Measurements from ENCODE around the gene C10orf53. TPM values are rescaled to one million over a fixed set of nuclear protein-coding genes. Genes with fewer than 3 reads are reported as not detected.

Gene C10orf53
- total and polyA plus RNA-seq, 2 of the 4 experiments (the other 2 are of a cell fraction): not detected

- no peak overlapping the region for H2BK120ac ChIP-seq (ENCODE audit: low read depth, low read length)
- no peak overlapping the region for H2AK9ac ChIP-seq (replicated peaks; ENCODE audit: low read depth, low read length, poor library complexity)
- peaks cover 3% of the 10 kb centered on the region; the same call in 1 of the 2 replicates for H3K9me3 ChIP-seq (ENCODE audit: control insufficient read depth, insufficient read depth, low read length)
- no peak overlapping the region for H2BK20ac ChIP-seq (ENCODE audit: low read depth, low read length)
- POLR2A ChIA-PET (ENCODE audit: unreplicated experiment): no interaction called here
- peaks cover 38% of the 10 kb centered on the region for H3K27me3 ChIP-seq (ENCODE audit: control insufficient read depth, insufficient read depth, low read length)
- dilution Hi-C loops (cut with HindIII; ENCODE audit: low sequenced_read_pairs, unreplicated experiment): no loop called here
- H3K18ac ChIP-seq (ENCODE audit: low read depth, low read length): no peak overlapping the region
- no peak overlapping the region for H4K5ac ChIP-seq (ENCODE audit: low read depth, low read length)
- no peak overlapping the region for H2BK5ac ChIP-seq (ENCODE audit: low read depth, low read length, poor library complexity, severe bottlenecking)
- H3K9ac ChIP-seq (ENCODE audit: low read depth, low read length): no peak overlapping the region
- no peak overlapping the region for H3K27ac ChIP-seq (ENCODE audit: insufficient read depth, low read length)
- H3K14ac ChIP-seq (replicated peaks; ENCODE audit: low read depth, low read length): no peak overlapping the region
- H3K4ac ChIP-seq (ENCODE audit: low read depth, low read length): no peak overlapping the region
- no TSS peak for BruUV-seq (replicated peaks)
- no peak overlapping the region for H4K8ac ChIP-seq (ENCODE audit: low read depth in 2 of 2, low read length in 2 of 2)
- in situ Hi-C loops (cut with MboI; ENCODE audit: low sequenced_read_pairs): no loop called here
- no peak overlapping the region for H3K56ac ChIP-seq (ENCODE audit: extremely low read depth, insufficient read depth, low read length)
- H4K91ac ChIP-seq (ENCODE audit: insufficient read depth, low read depth, low read length): no peak overlapping the region
- H2BK15ac ChIP-seq (ENCODE audit: low read depth, low read length): no peak overlapping the region
- no peak overlapping the region for H3K4me2 ChIP-seq (ENCODE audit: low read depth, low read length)
- H2AK5ac ChIP-seq (ENCODE audit: low read depth, low read length): no peak overlapping the region
- H3K4me1 ChIP-seq (ENCODE audit: control insufficient read depth, insufficient read depth, low read length): no peaks in the 10 kb centered on the region
- no peak for TF ChIP-seq RFX5 (IDR thresholded peaks at IDR 0.05; ENCODE audit: low read depth, low read length)
- no peak for TF ChIP-seq SMC3 (IDR thresholded peaks at IDR 0.05; ENCODE audit: low read depth, low read length)
- no peak for TF ChIP-seq CHD1 (IDR thresholded peaks at IDR 0.05; ENCODE audit: low read depth, low read length)
- TF ChIP-seq RAD21 (IDR thresholded peaks at IDR 0.05; ENCODE audit: low read length): no peak
- no peak for TF ChIP-seq USF2 (IDR thresholded peaks at IDR 0.05; ENCODE audit: low read depth, low read length)
- TF ChIP-seq NFE2L2 (IDR thresholded peaks at IDR 0.05; ENCODE audit: low read depth, low read length): no peak
- no peak for TF ChIP-seq RCOR1 (IDR thresholded peaks at IDR 0.05; ENCODE audit: insufficient replicate concordance, low read length)
- no peak for TF ChIP-seq CEBPB (IDR thresholded peaks at IDR 0.05; ENCODE audit: low read depth, low read length)
- TF ChIP-seq ELK1 (IDR thresholded peaks at IDR 0.05; ENCODE audit: borderline replicate concordance, low read depth, low read length): no peak
- TF ChIP-seq MAFK (IDR thresholded peaks at IDR 0.05; ENCODE audit: low read depth, low read length): no peak
- no peak for TF ChIP-seq MAZ (IDR thresholded peaks at IDR 0.05; ENCODE audit: borderline replicate concordance, low read depth, low read length)
- no peak for TF ChIP-seq POLR2A (IDR thresholded peaks at IDR 0.05; ENCODE audit: low read depth, low read length)
- TF ChIP-seq BHLHE40 (IDR thresholded peaks at IDR 0.05; ENCODE audit: low read depth, low read length): no peak
- TF ChIP-seq FOS (IDR thresholded peaks at IDR 0.05; ENCODE audit: low read depth, low read length): no peak
- TF ChIP-seq MXI1 (IDR thresholded peaks at IDR 0.05; ENCODE audit: borderline replicate concordance, low read depth, low read length): no peak
- TF ChIP-seq CTCF (conservative IDR thresholded peaks at IDR 0.05; ENCODE audit: low read depth, low read length): no peak
- no peak overlapping the region for H3K4me3 ChIP-seq (ENCODE audit: insufficient read depth, low read depth, low read length)
- no peak overlapping the region for H3K23ac ChIP-seq (ENCODE audit: low read depth, low read length)
- no peaks in the 10 kb centered on the region for H3K9me1 ChIP-seq (ENCODE audit: insufficient read depth, low read length)
- no peaks in the 10 kb centered on the region for H3K36me3 ChIP-seq (ENCODE audit: control insufficient read depth, insufficient read depth, low read length)
- CTCF ChIA-PET: no interaction called here
- DNase-seq (no peak), ATAC-seq (ENCODE audit: low read depth) (no peak)
- no peak overlapping the region for H2AFZ ChIP-seq (replicated peaks; ENCODE audit: low read length, poor library complexity)
- no peaks in the 10 kb centered on the region for H3K79me1 ChIP-seq (ENCODE audit: low read depth in 1 of 2, low read length in 2 of 2)
- 13% methylated on average over 3 of the region's 7 CpGs; no CpG with 5 or more reads in 1 of the 2 experiments for WGBS, 2 experiments (ENCODE audit: extremely low coverage in 2 of 2, insufficient read length in 1 of 2)
- intact Hi-C loops (cut with micrococcal nuclease): no loop called here
- no peaks in the 10 kb centered on the region for H4K20me1 ChIP-seq (ENCODE audit: insufficient read depth, low read length)
Observed at GRCh38 chr10:49688920-49689319, 9.5 kb downstream of the C10orf53 start.

All from IMR-90 (cell line).